ENCODE data around the gene IFI44L. TPM values are rescaled to one million over a fixed set of nuclear protein-coding genes. Genes with fewer than 3 reads are reported as not detected.

IFI44L gene
- polyA plus RNA-seq, result 2.9 and 6.7 TPM in 2 replicates

GRCh38 chr1:78619803-78620579 lies at the start of gene IFI44L:
TSS of gene IFI44L (plus strand) at chr1:78620448. CDS start at chr1:78627916, 7,468 bp downstream.

GRCh38 chr1:78649628-78650027 lies 29.4 kb downstream of the IFI44L start, which contains the start of gene IFI44:
TSS of gene IFI44 (plus strand) at chr1:78649831. CDS start at chr1:78650196, 365 bp downstream.

Other genes with a start within 250 kb of the IFI44L start
- gene PTGFR, start 129.5 kb upstream of the IFI44L start, polyA plus RNA-seq, result not detected in 2 replicates
- gene IFI44, start 29.4 kb downstream of the IFI44L start, polyA plus RNA-seq, result 2.5 and 4.2 TPM in 2 replicates

All from Purkinje cell (primary cell).